HepG2 (cell line): Measurements from ENCODE around the gene NCAPD2. TPM values are rescaled to one million over a fixed set of nuclear protein-coding genes. Genes with fewer than 3 reads are reported as not detected.

Experiments used
- ARNTL ChIP-seq: sonication (generic); formaldehyde crosslinking; IDR thresholded peaks from 2 replicates; pipeline ENCODE4 v1.4.0; 2020; ENCODE audit warnings: mild to moderate bottlenecking, missing genetic modification reagents
- BORCS8-MEF2B ChIP-seq: sonication (generic); formaldehyde crosslinking; IDR thresholded peaks from 2 replicates; pipeline ENCODE4 v1.8.0; 2022; ENCODE audit warnings: mild to moderate bottlenecking, missing genetic modification reagents
- FIP1L1 ChIP-seq: fragments of 200-400 bp; formaldehyde crosslinking; IDR thresholded peaks from 2 replicates; pipeline ENCODE4 v1.6.1; 2018; ENCODE audit warnings: low read depth, mild to moderate bottlenecking, low read length, moderate library complexity, borderline replicate concordance; ENCODE audit not compliant: insufficient read depth
- FOXC1 ChIP-seq: sonication (generic); formaldehyde crosslinking; IDR thresholded peaks from 2 replicates; pipeline ENCODE4 v1.8.0; 2022; ENCODE audit warnings: mild to moderate bottlenecking, missing genetic modification reagents, borderline replicate concordance
- FOXO1 ChIP-seq: sonication (generic); formaldehyde crosslinking; IDR thresholded peaks from 2 replicates; pipeline ENCODE4 v1.4.0; 2020; ENCODE audit warnings: missing genetic modification reagents
- GTF3A ChIP-seq: sonication (generic); formaldehyde crosslinking; conservative IDR thresholded peaks from 2 replicates; pipeline ENCODE4 v1.4.0; 2020; ENCODE audit warnings: mild to moderate bottlenecking, missing genetic modification reagents
- HMGA1 ChIP-seq: sonication (generic); formaldehyde crosslinking; conservative IDR thresholded peaks from 2 replicates; pipeline ENCODE4 v1.4.0; 2020; ENCODE audit warnings: missing genetic modification reagents
- HOXA5 ChIP-seq: sonication (generic); formaldehyde crosslinking; IDR thresholded peaks from 2 replicates; pipeline ENCODE4 v1.4.0; 2020; ENCODE audit warnings: missing genetic modification reagents
- KDM5A ChIP-seq: fragments of 200-600 bp; sonication (generic); IDR thresholded peaks from 2 replicates; pipeline ENCODE4 v1.7.0; 2018; ENCODE audit warnings: antibody characterized with exemption, mild to moderate bottlenecking, low read length, borderline replicate concordance
- KDM5B ChIP-seq: sonication (generic); formaldehyde crosslinking; IDR thresholded peaks from 2 replicates; pipeline ENCODE4 v1.4.0; 2020; ENCODE audit warnings: missing genetic modification reagents, mild to moderate bottlenecking, borderline replicate concordance
- MYC ChIP-seq: sonication (generic); formaldehyde crosslinking; IDR thresholded peaks from 2 replicates; pipeline ENCODE4 v1.9.0; 2021; ENCODE audit warnings: missing genetic modification reagents, borderline replicate concordance
- NPAS2 ChIP-seq: sonication (generic); formaldehyde crosslinking; IDR thresholded peaks from 2 replicates; pipeline ENCODE4 v1.8.0; 2022; ENCODE audit warnings: mild to moderate bottlenecking, missing genetic modification reagents, borderline replicate concordance
- POLR2AphosphoS2 ChIP-seq: IDR thresholded peaks from 2 replicates; pipeline ENCODE4 v1.6.1; 2011; ENCODE audit warnings: low read depth, low read length, improper control_type of control experiment
- RFXAP ChIP-seq: sonication (generic); formaldehyde crosslinking; IDR thresholded peaks from 2 replicates; pipeline ENCODE4 v1.4.0; 2020; ENCODE audit warnings: missing genetic modification reagents, borderline replicate concordance
- SP140L ChIP-seq: sonication (generic); formaldehyde crosslinking; IDR thresholded peaks from 2 replicates; pipeline ENCODE4 v1.4.0; 2020; ENCODE audit warnings: missing genetic modification reagents, borderline replicate concordance
- THAP9 ChIP-seq: sonication (generic); formaldehyde crosslinking; IDR thresholded peaks from 2 replicates; pipeline ENCODE4; 2020; ENCODE audit warnings: missing genetic modification reagents, mild to moderate bottlenecking, borderline replicate concordance
- YEATS2 ChIP-seq: sonication (generic); formaldehyde crosslinking; IDR thresholded peaks from 2 replicates; pipeline ENCODE4 v1.4.0; 2020; ENCODE audit warnings: missing genetic modification reagents, borderline replicate concordance
- ZBTB7A ChIP-seq: sonication (generic); formaldehyde crosslinking; IDR thresholded peaks from 2 replicates; pipeline ENCODE4 v1.8.0; 2022; ENCODE audit warnings: mild to moderate bottlenecking, missing genetic modification reagents
- ZFX ChIP-seq: sonication (generic); formaldehyde crosslinking; IDR thresholded peaks from 2 replicates; pipeline ENCODE4 v1.4.0; 2020; ENCODE audit warnings: mild to moderate bottlenecking, low read depth, missing genetic modification reagents, moderate library complexity
- ZNF138 ChIP-seq: sonication (generic); formaldehyde crosslinking; IDR thresholded peaks from 2 replicates; pipeline ENCODE4 v1.5.0; 2020; ENCODE audit warnings: mild to moderate bottlenecking, low read depth, missing genetic modification reagents
- ZNF350 ChIP-seq: sonication (generic); formaldehyde crosslinking; IDR thresholded peaks from 2 replicates; pipeline ENCODE4 v1.4.0; 2020; ENCODE audit warnings: mild to moderate bottlenecking, low read depth, missing genetic modification reagents, borderline replicate concordance
- ZNF431 ChIP-seq: sonication (generic); formaldehyde crosslinking; IDR thresholded peaks from 2 replicates; pipeline ENCODE4 v1.9.0; 2022; ENCODE audit warnings: missing genetic modification reagents, low read depth, mild to moderate bottlenecking, borderline replicate concordance
- ZNF460 ChIP-seq: sonication (generic); formaldehyde crosslinking; IDR thresholded peaks from 2 replicates; pipeline ENCODE4 v1.5.1; 2020; ENCODE audit warnings: missing genetic modification reagents, mild to moderate bottlenecking, borderline replicate concordance
- ZNF563 ChIP-seq: sonication (generic); formaldehyde crosslinking; IDR thresholded peaks from 2 replicates; pipeline ENCODE4 v1.8.0; 2022; ENCODE audit warnings: mild to moderate bottlenecking, moderate library complexity, missing genetic modification reagents
- ZNF777 ChIP-seq: sonication (generic); formaldehyde crosslinking; IDR thresholded peaks from 2 replicates; pipeline ENCODE4 v1.4.0; 2020; ENCODE audit warnings: missing genetic modification reagents
- ZSCAN25 ChIP-seq: sonication (generic); formaldehyde crosslinking; IDR thresholded peaks from 2 replicates; pipeline ENCODE4 v1.8.0; 2022; ENCODE audit warnings: mild to moderate bottlenecking, missing genetic modification reagents
- ZSCAN31 ChIP-seq: sonication (generic); formaldehyde crosslinking; IDR thresholded peaks from 2 replicates; pipeline ENCODE4 v1.5.0; 2020; ENCODE audit warnings: low read depth, mild to moderate bottlenecking, missing genetic modification reagents
- polyA plus RNA-seq, 8 experiments: library from polyadenylated mRNA; depleted of rRNA in 3 of 8; stranded (reverse) in 7 of 8; unstranded in 1 of 8; fragments of >200 nt; fragmentation: Illumina TruSeq in 4 of 8; extraction: Trizol in 4 of 8; gene quantifications; 2 replicates each; pipeline versions ENCODE4 v1.2.1 to v1.2.3, GENCODE V29; 2011 to 2016; ENCODE audit warnings: low read depth in 4 of 8, missing spikeins in 1 of 8, mixed read lengths in 1 of 8; ENCODE audit not compliant: insufficient read depth in 1 of 8
- total RNA-seq, 5 experiments: library from RNA; depleted of rRNA; stranded (reverse); fragments of >200 nt; fragmentation: Illumina TruSeq; extraction: Trizol; gene quantifications; 2 replicates each; pipeline ENCODE4 v1.2.3, GENCODE V29; 2016; ENCODE audit warnings: low read depth in 1 of 5

The NCAPD2 gene
- total and polyA plus RNA-seq, 2 of the 13 experiments (the other 11 are each of a cell fraction or from before 2014, with no cell fraction given) = 51.1 to 65.6 TPM

DNA sequence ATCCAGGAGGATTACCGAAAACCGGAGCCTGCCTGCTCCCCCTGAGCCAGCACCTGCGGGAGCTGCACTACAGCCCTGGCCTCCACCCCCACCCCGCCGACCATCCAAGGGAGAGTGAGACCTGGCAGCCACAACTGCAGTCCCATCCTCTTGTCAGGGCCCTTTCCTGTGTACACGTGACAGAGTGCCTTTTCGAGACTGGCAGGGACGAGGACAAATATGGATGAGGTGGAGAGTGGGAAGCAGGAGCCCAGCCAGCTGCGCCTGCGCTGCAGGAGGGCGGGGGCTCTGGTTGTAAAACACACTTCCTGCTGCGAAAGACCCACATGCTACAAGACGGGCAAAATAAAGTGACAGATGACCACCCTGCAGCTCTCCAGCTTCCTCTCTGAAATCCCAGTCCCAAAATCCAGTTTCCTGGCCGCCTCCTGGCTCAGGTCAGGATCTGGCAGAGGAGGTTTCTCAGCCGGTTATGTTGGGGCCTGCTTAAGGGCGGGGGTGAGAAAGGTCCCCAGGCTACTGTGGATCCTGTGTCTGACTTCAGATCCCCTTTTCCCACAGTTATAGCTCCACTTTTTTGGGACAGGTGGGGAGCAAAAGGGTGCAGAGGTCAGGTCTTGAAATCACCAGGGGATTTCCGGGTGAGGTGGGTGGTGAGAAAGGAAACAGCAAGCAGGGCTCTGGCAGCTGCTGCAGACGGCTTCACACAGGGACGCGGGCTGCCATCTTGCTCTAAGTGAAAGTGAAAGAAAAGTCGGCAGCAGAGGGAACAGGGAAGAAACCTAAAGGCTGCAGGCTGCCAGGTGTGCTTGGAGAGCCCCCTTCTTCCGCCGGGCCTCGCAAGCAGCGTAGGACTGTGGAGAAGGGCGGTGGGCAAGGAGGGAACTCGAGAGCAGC, 42.3 kb upstream of the NCAPD2 start, which contains the start of gene TAPBPL (continued):
- TF ChIP-seq NPAS2 (CRISPR knock-in tag) (peak; percentile 21; the same call in 1 of the 2 replicates), KDM5A (peak; percentile 54), THAP9 (CRISPR knock-in tag) (peak; percentile 85; the same call in 1 of the 2 replicates), HMGA1 (CRISPR knock-in tag) (no peak), SP140L (CRISPR knock-in tag) (no peak), ZNF138 (CRISPR knock-in tag) (0 out of 2 replicates have a peak, but pooled peaks have one; percentile 59), ZSCAN31 (CRISPR knock-in tag) (peak; percentile 45; the same call in 1 of the 2 replicates), ZFX (CRISPR knock-in tag) (peak; percentile 89), HOXA5 (CRISPR knock-in tag) (peak; percentile 65; the same call in 1 of the 2 replicates), BORCS8-MEF2B (CRISPR knock-in tag) (0 out of 2 replicates have a peak, but pooled peaks have one; percentile 1), YEATS2 (CRISPR knock-in tag) (peak; percentile 59; the same call in 1 of the 2 replicates), FOXO1 (CRISPR knock-in tag) (0 out of 2 replicates have a peak, but pooled peaks have one; percentile 19), ZBTB7A (0 out of 2 replicates have a peak, but pooled peaks have one; percentile 0), ZNF350 (peak; percentile 31), MYC (peak; percentile 58), ZNF460 (no peak), ZSCAN25 (CRISPR knock-in tag) (peak; percentile 19; the same call in 1 of the 2 replicates), FIP1L1 (no peak), ZNF563 (0 out of 2 replicates have a peak, but pooled peaks have one; percentile 49), RFXAP (CRISPR knock-in tag) (no peak), POLR2AphosphoS2 (no peak), ZNF431 (peak; percentile 24), ZNF777 (CRISPR knock-in tag) (0 out of 2 replicates have a peak, but pooled peaks have one; percentile 26), ARNTL (peak; percentile 93), GTF3A (CRISPR knock-in tag) (no peak), FOXC1 (CRISPR knock-in tag) (peak; percentile 72; the same call in 1 of the 2 replicates), KDM5B (CRISPR knock-in tag) (peak; percentile 42; the same call in 1 of the 2 replicates)
